Upper lobe of left lung (tissue), 4 donors: ENCODE results near the gene ENG.

ENCODE experiments used
- POLR2A ChIP-seq, 4 donors: fragments of 450-650 bp; IDR thresholded peaks; one replicate each; pipeline ENCODE4 v1.5.1; 2016 to 2017; ENCODE audit warnings: antibody characterized with exemption in 4 of 4, mild to moderate bottlenecking in 2 of 4
- TF ChIP-seq, protein P1 (sequence below), 6 experiments: fragments of 450-650 bp in 4 of 6; fragments of 200-600 bp in 2 of 6; sonication (generic) in 2 of 6; IDR thresholded peaks; one replicate each; pipeline ENCODE4 v1.5.1; 2016 to 2019; ENCODE audit warnings: antibody characterized with exemption in 6 of 6

GRCh38 chr9:127808347-127809001, 46.0 kb downstream of the ENG start:
- TF ChIP-seq, protein P1, sequence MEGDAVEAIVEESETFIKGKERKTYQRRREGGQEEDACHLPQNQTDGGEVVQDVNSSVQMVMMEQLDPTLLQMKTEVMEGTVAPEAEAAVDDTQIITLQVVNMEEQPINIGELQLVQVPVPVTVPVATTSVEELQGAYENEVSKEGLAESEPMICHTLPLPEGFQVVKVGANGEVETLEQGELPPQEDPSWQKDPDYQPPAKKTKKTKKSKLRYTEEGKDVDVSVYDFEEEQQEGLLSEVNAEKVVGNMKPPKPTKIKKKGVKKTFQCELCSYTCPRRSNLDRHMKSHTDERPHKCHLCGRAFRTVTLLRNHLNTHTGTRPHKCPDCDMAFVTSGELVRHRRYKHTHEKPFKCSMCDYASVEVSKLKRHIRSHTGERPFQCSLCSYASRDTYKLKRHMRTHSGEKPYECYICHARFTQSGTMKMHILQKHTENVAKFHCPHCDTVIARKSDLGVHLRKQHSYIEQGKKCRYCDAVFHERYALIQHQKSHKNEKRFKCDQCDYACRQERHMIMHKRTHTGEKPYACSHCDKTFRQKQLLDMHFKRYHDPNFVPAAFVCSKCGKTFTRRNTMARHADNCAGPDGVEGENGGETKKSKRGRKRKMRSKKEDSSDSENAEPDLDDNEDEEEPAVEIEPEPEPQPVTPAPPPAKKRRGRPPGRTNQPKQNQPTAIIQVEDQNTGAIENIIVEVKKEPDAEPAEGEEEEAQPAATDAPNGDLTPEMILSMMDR (IDR thresholded peaks at IDR 0.05) = no peak
- no peak for TF ChIP-seq POLR2A (IDR thresholded peaks at IDR 0.05)
